Activated B cell treated with CpG ODN at 0.5 μM for 24 hours (primary cell): ENCODE data around the gene TBC1D12. TPM values are rescaled to one million over a fixed set of nuclear protein-coding genes. Genes with fewer than 3 reads are reported as not detected.
"Not testable (repeated sequence)": the region's sequence is repeated elsewhere in the genome, so short reads cannot be mapped to it uniquely, and the experiment has no call there.

Experiments used
- ATAC-seq: fragments of 200-7000 bp; cut with Tn5 transposase; one replicate; pipeline ENCODE4 v1.10.0; 2021; ENCODE audit warnings: low read depth, mild to moderate bottlenecking, moderate library complexity
- CTCF ChIA-PET: fragments of 350-600 bp; sonication (Branson Sonifier 250); formaldehyde crosslinking; loops from one replicate; lab custom pipeline; 2021; ENCODE audit warnings: antibody characterized with exemption; lab: Charles Lee
- POLR2A ChIA-PET: fragments of 350-600 bp; sonication (Branson Sonifier 250); formaldehyde crosslinking; loops from one replicate; lab custom pipeline; 2021; ENCODE audit warnings: antibody characterized with exemption; lab: Charles Lee
- DNase-seq: peaks from one replicate; pipeline ENCODE4 v3.0.0; 2022
- H3K27ac Mint-ChIP-seq: one replicate; pipeline ENCODE4 v1.8.0; 2020; ENCODE audit warnings: mixed read lengths
- H3K27me3 Mint-ChIP-seq: one replicate; pipeline ENCODE4 v1.8.0; 2021; ENCODE audit warnings: mixed read lengths
- H3K36me3 Mint-ChIP-seq: one replicate; pipeline ENCODE4 v1.8.0; 2021; ENCODE audit warnings: low read depth, mixed read lengths
- H3K4me1 Mint-ChIP-seq: one replicate; pipeline ENCODE4 v1.8.0; 2021; ENCODE audit warnings: mixed read lengths
- H3K4me3 Mint-ChIP-seq: one replicate; pipeline ENCODE4 v1.8.0; 2020; ENCODE audit warnings: mild to moderate bottlenecking, mixed read lengths
- H3K9me3 Mint-ChIP-seq: one replicate; pipeline ENCODE4 v1.8.0; 2020; ENCODE audit warnings: mixed read lengths
- intact Hi-C: fragments of 100-400 bp; cut with micrococcal nuclease; formaldehyde crosslinking; loops from one replicate; pipeline ENCODE4 v1.15.1; 2024
- total RNA-seq: library from RNA; stranded (reverse); gene quantifications from 2 replicates; pipeline ENCODE4 v1.2.3, GENCODE V29; 2022
- TF ChIP-seq, protein P1 (sequence below): fragments of 200-600 bp; IDR thresholded peaks from one replicate; pipeline ENCODE4 v1.8.0; 2022; ENCODE audit warnings: antibody characterized with exemption, mild to moderate bottlenecking

The TBC1D12 gene
- total RNA-seq, 1 donor from 2014 or later = 6.1 TPM

DNA sequence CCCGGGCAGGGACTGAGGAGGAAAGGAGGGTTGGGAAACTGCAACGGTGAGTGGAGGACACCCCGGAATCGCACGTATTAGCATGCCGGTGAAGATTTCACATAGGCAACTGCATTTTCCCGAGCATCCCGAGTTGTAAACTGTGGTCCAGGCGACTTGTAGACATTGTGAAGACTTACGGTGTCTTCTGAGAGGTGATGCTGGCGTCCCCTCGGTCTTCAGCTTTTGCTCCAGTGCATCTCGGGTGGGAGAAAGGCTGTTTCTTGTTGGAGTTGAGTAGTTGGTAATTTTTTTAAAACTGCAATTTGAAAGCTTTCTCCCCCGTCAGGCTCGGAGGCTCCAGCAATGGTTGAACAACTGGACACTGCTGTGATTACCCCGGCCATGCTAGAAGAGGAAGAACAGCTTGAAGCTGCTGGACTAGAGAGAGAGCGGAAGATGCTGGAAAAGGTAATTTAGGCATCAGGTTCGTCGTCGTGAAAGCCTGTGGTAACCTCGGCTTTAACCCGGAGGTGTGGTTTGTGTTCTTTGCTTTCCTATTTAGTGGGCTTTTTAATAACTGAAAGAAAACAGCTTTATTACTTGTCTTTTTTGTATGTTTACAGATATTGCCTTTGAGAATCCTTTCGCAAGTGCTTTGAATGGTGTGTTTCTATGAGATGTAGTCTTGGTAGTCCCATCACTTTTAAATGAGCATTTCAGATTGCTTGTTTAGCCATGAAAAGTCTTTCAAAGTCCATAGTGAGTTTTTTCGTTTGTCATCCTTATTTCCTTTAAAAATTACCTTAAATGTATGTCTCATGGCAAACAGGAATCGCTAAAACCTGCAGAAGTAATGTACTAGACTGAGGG, 143.9 kb downstream of the TBC1D12 start:
- TF ChIP-seq, protein P1, sequence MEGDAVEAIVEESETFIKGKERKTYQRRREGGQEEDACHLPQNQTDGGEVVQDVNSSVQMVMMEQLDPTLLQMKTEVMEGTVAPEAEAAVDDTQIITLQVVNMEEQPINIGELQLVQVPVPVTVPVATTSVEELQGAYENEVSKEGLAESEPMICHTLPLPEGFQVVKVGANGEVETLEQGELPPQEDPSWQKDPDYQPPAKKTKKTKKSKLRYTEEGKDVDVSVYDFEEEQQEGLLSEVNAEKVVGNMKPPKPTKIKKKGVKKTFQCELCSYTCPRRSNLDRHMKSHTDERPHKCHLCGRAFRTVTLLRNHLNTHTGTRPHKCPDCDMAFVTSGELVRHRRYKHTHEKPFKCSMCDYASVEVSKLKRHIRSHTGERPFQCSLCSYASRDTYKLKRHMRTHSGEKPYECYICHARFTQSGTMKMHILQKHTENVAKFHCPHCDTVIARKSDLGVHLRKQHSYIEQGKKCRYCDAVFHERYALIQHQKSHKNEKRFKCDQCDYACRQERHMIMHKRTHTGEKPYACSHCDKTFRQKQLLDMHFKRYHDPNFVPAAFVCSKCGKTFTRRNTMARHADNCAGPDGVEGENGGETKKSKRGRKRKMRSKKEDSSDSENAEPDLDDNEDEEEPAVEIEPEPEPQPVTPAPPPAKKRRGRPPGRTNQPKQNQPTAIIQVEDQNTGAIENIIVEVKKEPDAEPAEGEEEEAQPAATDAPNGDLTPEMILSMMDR = no peak
- Mint-ChIP-seq H3K36me3 (peaks cover 12% of the 10 kb centered on the region), H3K4me3 (peak overlapping the region; percentile 99), H3K27me3 (peaks cover 2% of the 10 kb centered on the region), H3K9me3 (no peaks in the 10 kb centered on the region), H3K4me1 (peaks cover 23% of the 10 kb centered on the region), H3K27ac (peak overlapping the region; percentile 81)
- ATAC-seq (no peak), DNase-seq (no peak)
- CTCF ChIA-PET = no interaction called here
- intact Hi-C loops = loop anchor here (2.0 to 10.0 kb wide), 2 partner anchors 843 to 1051 kb away; partner anchors contain the start of genes CEP55 and FRA10AC1
- POLR2A ChIA-PET = interaction anchor here (1.0 kb wide), 2 partner anchors 184 to 845 kb away, joined by 3 to 4 read pairs; partner anchors contain the start of gene NOC3L

DNA sequence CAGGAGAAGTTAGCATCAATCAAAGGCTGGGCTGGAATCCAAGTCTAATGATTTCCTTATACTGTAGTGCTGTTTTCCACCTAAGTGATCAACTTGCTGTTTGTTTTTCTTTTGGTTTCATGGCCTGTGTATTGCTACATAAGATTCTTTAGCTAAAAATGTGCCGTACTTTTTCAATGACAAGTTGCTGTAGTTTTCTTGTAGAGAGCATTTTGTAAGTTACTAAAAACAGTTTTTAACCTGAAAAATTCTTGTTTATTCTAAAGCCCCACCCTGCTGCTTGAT, 144.5 kb downstream of the TBC1D12 start:
- Mint-ChIP-seq H3K36me3 (peaks cover 12% of the 10 kb centered on the region), H3K27ac (no peak overlapping the region), H3K4me1 (peaks cover 23% of the 10 kb centered on the region), H3K27me3 (peaks cover 2% of the 10 kb centered on the region), H3K9me3 (no peaks in the 10 kb centered on the region), H3K4me3 (peak overlapping the region; percentile 99)
- ChIA-PET CTCF (no interaction called here), POLR2A (no interaction called here)
- TF ChIP-seq, protein P1 = no peak
- ATAC-seq (no peak), DNase-seq (no peak)
- intact Hi-C loops = loop anchor here (2.0 to 10.0 kb wide), 2 partner anchors 844 to 1052 kb away; partner anchors contain the start of genes CEP55 and FRA10AC1

GRCh38 chr10:94549221-94549620, 146.9 kb downstream of the TBC1D12 start:
- H3K4me3 Mint-ChIP-seq = no peak overlapping the region
- H3K27ac Mint-ChIP-seq = no peak overlapping the region
- no peak for DNase-seq
- intact Hi-C loops = loop anchor here (10.0 kb wide), 1 partner anchor 1054 kb away; the partner anchor contains the start of gene CEP55
- ChIA-PET POLR2A (no interaction called here), CTCF (no interaction called here)
- H3K36me3 Mint-ChIP-seq = peaks cover 12% of the 10 kb centered on the region
- H3K4me1 Mint-ChIP-seq = peaks cover 23% of the 10 kb centered on the region
- no peaks in the 10 kb centered on the region for H3K9me3 Mint-ChIP-seq
- TF ChIP-seq, protein P1 = no peak
- no peak for ATAC-seq
- H3K27me3 Mint-ChIP-seq = no peaks in the 10 kb centered on the region

DNA sequence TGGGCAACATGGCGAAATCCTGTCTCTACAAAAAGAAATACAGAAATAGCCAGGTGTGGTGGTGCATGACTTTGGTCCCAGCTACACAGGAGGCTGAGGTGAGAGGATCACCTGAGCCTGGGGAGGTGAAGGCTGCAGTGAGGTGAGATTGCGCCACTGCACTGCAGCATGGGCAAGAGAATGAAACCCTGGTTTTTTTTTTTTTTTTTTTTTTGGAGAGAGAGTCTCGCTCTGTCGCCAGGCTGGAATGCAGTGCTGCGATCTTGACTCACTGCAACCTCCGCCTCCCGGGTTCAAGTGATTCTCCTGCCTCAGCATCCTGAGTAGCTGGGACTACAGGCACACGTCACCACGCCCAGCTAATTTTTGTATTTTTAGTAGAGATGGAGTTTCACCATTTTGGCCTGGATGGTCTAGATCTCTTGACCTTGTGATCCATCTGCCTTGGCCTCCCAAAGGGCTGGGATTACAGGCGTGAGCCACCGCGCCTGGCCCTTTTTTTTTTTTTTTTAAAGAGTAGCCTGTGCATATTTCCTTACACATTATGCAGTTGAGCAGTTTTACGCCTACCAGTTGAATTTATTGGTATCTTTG, 165.5 kb downstream of the TBC1D12 start:
- ATAC-seq, H3K9me3 Mint-ChIP-seq, H3K27ac Mint-ChIP-seq, H3K4me1 Mint-ChIP-seq, DNase-seq, H3K27me3 Mint-ChIP-seq, intact Hi-C loops, H3K4me3 Mint-ChIP-seq, CTCF ChIA-PET: not testable (repeated sequence)
- peaks cover 33% of the 10 kb centered on the region for H3K36me3 Mint-ChIP-seq
- POLR2A ChIA-PET = interaction anchor here (0.6 kb wide), 1 partner anchor 26 kb away, joined by 3 read pairs; no protein-coding TSS in a partner anchor

GRCh38 chr10:94571081-94571480, 168.7 kb downstream of the TBC1D12 start:
- ATAC-seq = no peak
- Mint-ChIP-seq H3K4me1 (no peaks in the 10 kb centered on the region), H3K27me3 (no peaks in the 10 kb centered on the region), H3K36me3 (peaks cover 29% of the 10 kb centered on the region), H3K9me3 (no peaks in the 10 kb centered on the region), H3K4me3 (no peak overlapping the region), H3K27ac (no peak overlapping the region)
- ChIA-PET POLR2A (no interaction called here), CTCF (no interaction called here)
- DNase-seq = no peak
- intact Hi-C loops = no loop called here
- TF ChIP-seq, protein P1 = no peak
